Neural progenitor cell (in vitro differentiated cells): ENCODE results near the gene COPS8. TPM values are rescaled to one million over a fixed set of nuclear protein-coding genes. Genes with fewer than 3 reads are reported as not detected.

ENCODE experiments used
- DNase-seq: peaks from one replicate; pipeline ENCODE4 v3.0.0-alpha.2; 2016; ENCODE audit warnings: low spot score
- H2AFZ ChIP-seq: fragments of 200-600 bp; sonication (generic); replicated peaks from 2 replicates; pipeline ENCODE4 v1.6.1; 2016; ENCODE audit warnings: antibody characterized with exemption
- H3F3A ChIP-seq: fragments of 200-600 bp; sonication (generic); 2 replicates; pipeline ENCODE4 v1.6.1; 2016; ENCODE audit warnings: antibody characterized with exemption, low read depth
- H3K27ac ChIP-seq: fragments of 200-600 bp; sonication (generic); 2 replicates; pipeline ENCODE4 v1.5.1; 2016; ENCODE audit warnings: mild to moderate bottlenecking
- H3K27me3 ChIP-seq: fragments of 200-600 bp; sonication (generic); 2 replicates; pipeline ENCODE4 v1.6.1; 2016; ENCODE audit warnings: mild to moderate bottlenecking, moderate library complexity
- H3K36me3 ChIP-seq: fragments of 200-600 bp; sonication (generic); 2 replicates; pipeline ENCODE4 v1.5.1; 2016
- H3K4me1 ChIP-seq: fragments of 200-600 bp; sonication (generic); 2 replicates; pipeline ENCODE4 v1.6.1; 2016; ENCODE audit warnings: mixed run types
- H3K4me2 ChIP-seq: fragments of 200-600 bp; sonication (generic); 2 replicates; pipeline ENCODE4 v1.6.1; 2016
- H3K4me3 ChIP-seq: fragments of 200-600 bp; sonication (generic); 2 replicates; pipeline ENCODE4 v1.5.1; 2016
- H3K79me2 ChIP-seq: fragments of 200-600 bp; sonication (generic); 2 replicates; pipeline ENCODE4 v1.6.1; 2016; ENCODE audit warnings: low read depth
- H3K9ac ChIP-seq: fragments of 200-600 bp; sonication (generic); 2 replicates; pipeline ENCODE4 v1.6.1; 2016
- H3K9me3 ChIP-seq: fragments of 200-600 bp; sonication (generic); 2 replicates; pipeline ENCODE4 v1.5.1; 2016; ENCODE audit warnings: low read depth
- H4K20me1 ChIP-seq: fragments of 200-600 bp; sonication (generic); 2 replicates; pipeline ENCODE4 v1.6.1; 2016; ENCODE audit warnings: low read depth
- H3K27ac Mint-ChIP-seq: 3 replicates; pipeline ENCODE4 v1.8.0; 2021; ENCODE audit warnings: mixed read lengths
- H3K27me3 Mint-ChIP-seq: 2 replicates; pipeline ENCODE4 v1.8.0; 2022; ENCODE audit warnings: low read depth, mild to moderate bottlenecking, inconsistent platforms, moderate library complexity, mixed read lengths; ENCODE audit not compliant: insufficient read depth
- H3K36me3 Mint-ChIP-seq: 3 replicates; pipeline ENCODE4 v1.8.0; 2021; ENCODE audit warnings: mixed read lengths
- H3K4me1 Mint-ChIP-seq: 3 replicates; pipeline ENCODE4 v1.8.0; 2021; ENCODE audit warnings: mixed read lengths
- H3K4me3 Mint-ChIP-seq: 3 replicates; pipeline ENCODE4 v1.8.0; 2021; ENCODE audit warnings: mild to moderate bottlenecking, moderate library complexity, mixed read lengths
- H3K9me3 Mint-ChIP-seq: 3 replicates; pipeline ENCODE4 v1.8.0; 2020; ENCODE audit warnings: mixed read lengths
- CTCF ChIP-seq: fragments of 200-600 bp; sonication (generic); IDR thresholded peaks from 2 replicates; pipeline ENCODE4 v1.5.1; 2017; ENCODE audit warnings: antibody characterized with exemption, mild to moderate bottlenecking
- EZH2 ChIP-seq: fragments of 200-600 bp; sonication (generic); IDR thresholded peaks from 2 replicates; pipeline ENCODE4 v1.6.1; 2017; ENCODE audit warnings: antibody characterized with exemption, mild to moderate bottlenecking, moderate library complexity
- EZH2phosphoT487 ChIP-seq: fragments of 200-600 bp; sonication (generic); IDR thresholded peaks from 2 replicates; pipeline ENCODE4 v1.6.1; 2017; ENCODE audit warnings: antibody characterized with exemption
- total RNA-seq: library from RNA; depleted of rRNA; stranded (reverse); fragments of >200 nt; gene quantifications from 2 replicates; pipeline ENCODE4 v1.2.3, GENCODE V29; 2015; ENCODE audit warnings: low replicate concordance

The COPS8 gene
- total RNA-seq, 1 donor from 2014 or later, result 267 TPM

DNA sequence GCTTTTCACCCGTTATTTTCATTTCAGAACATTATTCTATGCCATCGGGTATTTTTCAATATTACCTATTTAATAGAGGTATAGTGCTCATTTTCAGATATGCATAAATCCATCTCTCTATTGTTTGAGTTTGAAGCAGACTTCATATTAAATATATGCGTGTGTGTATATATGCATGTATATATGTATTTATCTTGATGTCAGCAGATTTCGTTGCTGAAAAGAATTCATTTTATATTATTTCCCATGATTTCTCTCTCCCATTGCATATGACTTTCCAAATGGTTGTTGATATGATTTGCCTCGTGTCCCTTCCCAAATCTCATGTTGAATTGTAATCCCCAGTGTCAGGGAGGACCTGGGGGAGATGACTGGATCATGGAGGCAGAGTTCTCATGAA is 28.6 kb upstream of the COPS8 start:
- Histone ChIP-seq H3K79me2 (no peaks in the 10 kb centered on the region), H3K27ac (no peak overlapping the region), H3K4me2 (no peak overlapping the region), H3K4me1 (peaks cover 6% of the 10 kb centered on the region), H3F3A (no peaks in the 10 kb centered on the region), H3K36me3 (no peaks in the 10 kb centered on the region), H3K9ac (no peak overlapping the region), H2AFZ (no peak overlapping the region), H3K27me3 (no peaks in the 10 kb centered on the region), H4K20me1 (no peaks in the 10 kb centered on the region), H3K9me3 (no peaks in the 10 kb centered on the region), H3K4me3 (no peak overlapping the region)
- Mint-ChIP-seq H3K36me3 (no peaks in the 10 kb centered on the region), H3K9me3 (no peaks in the 10 kb centered on the region), H3K4me3 (no peak overlapping the region), H3K4me1 (peaks cover 14% of the 10 kb centered on the region), H3K27ac (no peak overlapping the region), H3K27me3 (no peaks in the 10 kb centered on the region)
- DNase-seq, result no peak
- TF ChIP-seq EZH2phosphoT487 (no peak), EZH2 (no peak), CTCF (no peak)

- Mint-ChIP-seq H3K9me3 (no peaks in the 10 kb centered on the region), H3K4me1 (peaks cover 19% of the 10 kb centered on the region), H3K36me3 (no peaks in the 10 kb centered on the region), H3K27ac (no peak overlapping the region), H3K27me3 (no peaks in the 10 kb centered on the region), H3K4me3 (no peak overlapping the region)
- Histone ChIP-seq H3K4me2 (no peak overlapping the region), H3K27me3 (no peaks in the 10 kb centered on the region), H3K9me3 (no peaks in the 10 kb centered on the region), H2AFZ (no peak overlapping the region), H3K27ac (no peak overlapping the region), H3K9ac (no peak overlapping the region), H3K79me2 (no peaks in the 10 kb centered on the region), H4K20me1 (peaks cover 3% of the 10 kb centered on the region), H3F3A (peaks cover 6% of the 10 kb centered on the region), H3K4me3 (no peak overlapping the region), H3K4me1 (peaks cover 13% of the 10 kb centered on the region), H3K36me3 (no peaks in the 10 kb centered on the region)
- DNase-seq, result no peak
- TF ChIP-seq EZH2phosphoT487, result no peak
- no peak for TF ChIP-seq CTCF
- no peak for TF ChIP-seq EZH2
These were observed 27.8 kb upstream of the COPS8 start for GRCh38 chr2:237057893-237058300.

DNA sequence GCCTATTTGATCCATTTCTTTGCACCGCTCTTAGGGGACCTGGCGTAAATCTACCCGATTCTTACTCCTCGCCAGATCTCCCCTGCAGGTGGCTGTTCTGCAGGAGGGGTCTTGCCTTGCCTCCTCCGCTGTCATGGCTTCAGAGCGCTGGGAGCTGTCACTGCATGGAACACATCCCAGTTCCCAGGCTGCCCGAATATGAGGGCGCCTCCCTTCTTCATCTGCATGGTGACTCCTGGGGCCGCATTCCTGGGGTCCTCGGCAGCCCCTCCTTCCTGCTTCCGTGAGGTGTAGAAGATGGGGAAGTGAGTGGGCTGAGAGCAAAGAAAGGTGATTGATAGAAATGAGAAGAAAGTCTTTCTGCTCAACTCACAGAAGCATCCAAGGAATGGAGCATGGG is 27.3 kb upstream of the COPS8 start:
- no peak overlapping the region for H2AFZ ChIP-seq
- peaks cover 16% of the 10 kb centered on the region for H3K4me1 ChIP-seq
- H3K36me3 ChIP-seq, result no peaks in the 10 kb centered on the region
- no peaks in the 10 kb centered on the region for H3K9me3 ChIP-seq
- no peak overlapping the region for H3K27ac Mint-ChIP-seq
- no peak overlapping the region for H3K4me2 ChIP-seq
- no peak for DNase-seq
- peaks cover 4% of the 10 kb centered on the region for H4K20me1 ChIP-seq
- TF ChIP-seq CTCF (no peak), EZH2 (no peak), EZH2phosphoT487 (no peak)
- peaks cover 11% of the 10 kb centered on the region for H3F3A ChIP-seq
- no peaks in the 10 kb centered on the region for H3K36me3 Mint-ChIP-seq
- H3K4me3 Mint-ChIP-seq, result no peak overlapping the region
- peaks cover 2% of the 10 kb centered on the region for H3K27me3 Mint-ChIP-seq
- no peaks in the 10 kb centered on the region for H3K79me2 ChIP-seq
- peaks cover 24% of the 10 kb centered on the region for H3K4me1 Mint-ChIP-seq
- H3K27me3 ChIP-seq, result no peaks in the 10 kb centered on the region
- H3K4me3 ChIP-seq, result no peak overlapping the region
- no peak overlapping the region for H3K9ac ChIP-seq
- no peaks in the 10 kb centered on the region for H3K9me3 Mint-ChIP-seq
- H3K27ac ChIP-seq, result no peak overlapping the region
